Transverse colon (tissue), 4 donors: ENCODE results near the gene LMTK3. TPM values are rescaled to one million over a fixed set of nuclear protein-coding genes. Genes with fewer than 3 reads are reported as not detected.

Source experiments
- DNase-seq: peaks from one replicate; pipeline ENCODE4 v3.0.0-alpha.2; 2019
- H3K27ac ChIP-seq, 4 donors: fragments of 200-600 bp; sonication (generic); 2 replicates each; pipeline ENCODE4 v1.5.1; 2016 to 2018; ENCODE audit warnings: inconsistent platforms in 4 of 4
- H3K27me3 ChIP-seq: fragments of 200-600 bp; sonication (generic); 2 replicates; pipeline ENCODE4 v1.5.1; 2017; ENCODE audit warnings: inconsistent platforms
- H3K36me3 ChIP-seq, 4 donors: fragments of 200-600 bp; sonication (generic); 2 replicates each; pipeline ENCODE4 v1.5.1; 2017 to 2019; ENCODE audit warnings: inconsistent platforms in 4 of 4
- H3K4me1 ChIP-seq, 4 donors: fragments of 200-600 bp; sonication (generic); 2 replicates each; pipeline ENCODE4 v1.5.1; 2017 to 2020; ENCODE audit warnings: inconsistent platforms in 4 of 4
- H3K4me3 ChIP-seq, 4 donors: fragments of 200-600 bp; sonication (generic); 1 replicate in 1 of 4; 2 replicates in 3 of 4; pipeline versions ENCODE4 v1.5.1 to v1.6.1; 2017 to 2019; ENCODE audit warnings: inconsistent platforms in 4 of 4
- H3K9me3 ChIP-seq, 2 donors: fragments of 200-600 bp; sonication (generic); 2 replicates each; pipeline ENCODE4 v1.5.1; 2017 to 2019; ENCODE audit warnings: inconsistent platforms in 2 of 2
- CTCF ChIP-seq, 5 experiments: fragments of 200-600 bp in 3 of 5; fragments of 450-650 bp in 2 of 5; sonication (generic) in 3 of 5; IDR thresholded peaks; 1 replicate in 2 of 5; 2 replicates in 3 of 5; pipeline ENCODE4 v1.5.1; 2016 to 2017; ENCODE audit warnings: antibody characterized with exemption in 5 of 5, inconsistent platforms in 3 of 5, mild to moderate bottlenecking in 2 of 5, moderate library complexity in 1 of 5
- EP300 ChIP-seq: sonication (generic); formaldehyde crosslinking; IDR thresholded peaks from one replicate; pipeline ENCODE4 v1.6.1; 2017; ENCODE audit warnings: antibody characterized with exemption, low read depth
- POLR2A ChIP-seq: fragments of 450-650 bp; IDR thresholded peaks from one replicate; pipeline ENCODE4 v1.6.1; 2016; ENCODE audit warnings: antibody characterized with exemption, mild to moderate bottlenecking, moderate library complexity
- POLR2AphosphoS5 ChIP-seq, 3 donors: sonication (generic); formaldehyde crosslinking; IDR thresholded peaks; one replicate each; pipeline ENCODE4 v1.6.1; 2016; ENCODE audit warnings: antibody characterized with exemption in 3 of 3
- WGBS, 2 donors: methylation state at CpG; one replicate each; pipeline ENCODE4 v1.1.5; 2018; ENCODE audit warnings: low coverage in 1 of 2; 5-methylcytosine and 5-hydroxymethylcytosine counted together
- in situ Hi-C, 4 donors: fragments of 200-750 bp; cut with MboI; loops; one replicate each; pipeline versions ENCODE4 v1.15.0 to v1.15.1; 2017; ENCODE audit warnings: low sequenced_read_pairs in 3 of 4, low pct_ligation_motif_present in 1 of 4, low pct_unique_long_range_greater_than_20kb in 1 of 4
- intact Hi-C: fragments of 100-400 bp; cut with DNase I; formaldehyde crosslinking; loops from one replicate; pipeline ENCODE4 v1.15.1; 2023; ENCODE audit warnings: low total_unique reads
- total RNA-seq, 4 donors: library from RNA; depleted of rRNA; stranded (reverse); fragments of >200 nt; gene quantifications; one replicate each; pipeline ENCODE4 v1.1.0, GENCODE V29; 2016

The LMTK3 gene
- total RNA-seq, 4 donors from 2014 or later: 0.68 to 2.4 (median 1.1) TPM; not detected in 1

- H3K4me1 ChIP-seq: no peaks in the 10 kb centered on the region
- in situ Hi-C loops (no loop called here), intact Hi-C loops (no loop called here)
- no peak within 1 kb of the TSS for H3K4me3 ChIP-seq
- peaks cover 0 to 28% (median 13%) of the 10 kb centered on the region in 4 donors for H3K36me3 ChIP-seq
- no peaks in the 10 kb centered on the region for H3K9me3 ChIP-seq
- no peak within 1 kb of the TSS for H3K27ac ChIP-seq
- WGBS, 2 donors: 85% methylated on average over 16 of the region's 16 CpGs; no CpG with 5 or more reads in 1 of the 2 donors
- DNase-seq: no peak
- no peaks in the 10 kb centered on the region for H3K27me3 ChIP-seq
- no peak for TF ChIP-seq CTCF (IDR thresholded peaks at IDR 0.05)
- no peak for TF ChIP-seq POLR2AphosphoS5 (IDR thresholded peaks at IDR 0.05)
- no peak for TF ChIP-seq EP300
- no peak for TF ChIP-seq POLR2A
These were observed 56.3 kb downstream of the LMTK3 start, which contains the start of gene KCNJ14 for GRCh38 chr19:48455171-48455907. Gene KCNJ14 (plus strand): TSS chr19:48455574. CDS start chr19:48461725, 6,151 bp downstream.

- H3K36me3 ChIP-seq: peaks cover 0 to 33% (median 16%) of the 10 kb centered on the region in 4 donors
- 93 to 98% methylated on average over 7 to 17 of the region's 22 CpGs for WGBS, 2 donors
- no peaks in the 10 kb centered on the region for H3K27me3 ChIP-seq
- H3K9me3 ChIP-seq: no peaks in the 10 kb centered on the region
- in situ Hi-C loops (no loop called here), intact Hi-C loops (no loop called here)
- no peak for DNase-seq
- TF ChIP-seq CTCF (IDR thresholded peaks at IDR 0.05): no peak
- TF ChIP-seq POLR2A: no peak
- no peak for TF ChIP-seq POLR2AphosphoS5 (IDR thresholded peaks at IDR 0.05)
- no peak for TF ChIP-seq EP300
- H3K4me1 ChIP-seq: no peaks in the 10 kb centered on the region
- H3K4me3 ChIP-seq: no peak overlapping the region
- H3K27ac ChIP-seq: no peak overlapping the region
These were observed 57.4 kb downstream of the LMTK3 start for GRCh38 chr19:48454150-48454730.

- intact Hi-C loops: no loop called here
- DNase-seq: peak; percentile 46
- Histone ChIP-seq H3K27ac (no peak overlapping the region), H3K4me1 (peaks cover 0 to under 1% (median 0%) of the 10 kb centered on the region in 4 donors), H3K4me3 (no peak overlapping the region), H3K27me3 (no peaks in the 10 kb centered on the region), H3K36me3 (peaks cover 0 to 33% (median 16%) of the 10 kb centered on the region in 4 donors), H3K9me3 (no peaks in the 10 kb centered on the region)
- in situ Hi-C loops: no loop called here
- TF ChIP-seq POLR2A (no peak), POLR2AphosphoS5 (IDR thresholded peaks at IDR 0.05) (no peak), CTCF (IDR thresholded peaks at IDR 0.05) (no peak), EP300 (no peak)
- WGBS, 2 donors: 84 to 90% methylated on average over 4 to 25 of the region's 33 CpGs
These were observed 59.1 kb downstream of the LMTK3 start for GRCh38 chr19:48452289-48453190.

GRCh38 chr19:48451624-48452023 is 60.0 kb downstream of the LMTK3 start:
- Histone ChIP-seq H3K27ac (no peak overlapping the region), H3K36me3 (peaks cover 0 to 33% (median 16%) of the 10 kb centered on the region in 4 donors), H3K27me3 (no peaks in the 10 kb centered on the region), H3K4me3 (no peak overlapping the region), H3K4me1 (peaks cover under 1 to 8% (median 1%) of the 10 kb centered on the region in 4 donors), H3K9me3 (no peaks in the 10 kb centered on the region)
- no peak for TF ChIP-seq POLR2AphosphoS5 (IDR thresholded peaks at IDR 0.05)
- intact Hi-C loops: no loop called here
- DNase-seq: no peak
- WGBS, 2 donors: 92 to 100% methylated on average over 2 to 12 of the region's 12 CpGs
- in situ Hi-C loops: no loop called here
